Astrocyte (in vitro differentiated cells and primary cell): Measurements from ENCODE around the gene RTEL1. TPM values are rescaled to one million over a fixed set of nuclear protein-coding genes. Genes with fewer than 3 reads are reported as not detected.

Source experiments
- DNase-seq: peaks from one replicate; pipeline ENCODE4 v3.0.0-alpha.2; 2010; ENCODE audit warnings: low read depth
- FAIRE-seq: peaks from 2 replicates; lab custom pipeline; 2011; peaks lifted over from hg19 to GRCh38; lab: Jason Lieb, UNC
- H2AFZ ChIP-seq: 2 replicates; pipeline ENCODE4 v1.6.0; 2012; ENCODE audit warnings: low read depth, low read length, inconsistent platforms
- H3K27ac ChIP-seq: 2 replicates; pipeline ENCODE4 v1.5.1; 2011; ENCODE audit warnings: low read depth, low read length, inconsistent platforms
- H3K27me3 ChIP-seq: 2 replicates; pipeline ENCODE4 v1.6.0; 2011; ENCODE audit warnings: low read length, inconsistent platforms; ENCODE audit not compliant: insufficient read depth
- H3K36me3 ChIP-seq: 2 replicates; pipeline ENCODE4 v1.5.1; 2011; ENCODE audit warnings: low read length, inconsistent platforms; ENCODE audit not compliant: insufficient read depth
- H3K4me1 ChIP-seq: 2 replicates; pipeline ENCODE4 v1.5.1; 2011; ENCODE audit warnings: low read length, inconsistent platforms; ENCODE audit not compliant: insufficient read depth
- H3K4me2 ChIP-seq: 2 replicates; pipeline ENCODE4 v1.6.0; 2012; ENCODE audit warnings: low read length, inconsistent platforms
- H3K4me3 ChIP-seq: 2 replicates; pipeline ENCODE4 v1.5.1; 2011; ENCODE audit warnings: low read depth, mild to moderate bottlenecking, low read length, inconsistent platforms; ENCODE audit not compliant: insufficient read depth
- H3K79me2 ChIP-seq: 2 replicates; pipeline ENCODE4 v1.6.0; 2012; ENCODE audit warnings: mild to moderate bottlenecking, low read length, inconsistent platforms; ENCODE audit not compliant: insufficient read depth
- H3K9ac ChIP-seq: 2 replicates; pipeline ENCODE4 v1.6.0; 2012; ENCODE audit warnings: mild to moderate bottlenecking, low read length, inconsistent platforms
- H3K9me3 ChIP-seq: 2 replicates; pipeline ENCODE4 v1.5.1; 2012; ENCODE audit warnings: low read depth, mild to moderate bottlenecking, low read length, inconsistent platforms; ENCODE audit not compliant: insufficient read depth
- H4K20me1 ChIP-seq: 2 replicates; pipeline ENCODE4 v1.6.0; 2012; ENCODE audit warnings: low read length, inconsistent platforms; ENCODE audit not compliant: insufficient read depth
- H3K27ac Mint-ChIP-seq: one replicate; pipeline ENCODE4 v1.8.0; 2021; ENCODE audit warnings: mild to moderate bottlenecking, mixed read lengths; ENCODE audit not compliant: unreplicated experiment
- H3K27me3 Mint-ChIP-seq: one replicate; pipeline ENCODE4 v1.8.0; 2021; ENCODE audit warnings: low read depth, mixed read lengths; ENCODE audit not compliant: unreplicated experiment
- H3K36me3 Mint-ChIP-seq: one replicate; pipeline ENCODE4 v1.8.0; 2021; ENCODE audit warnings: low read depth, mixed read lengths; ENCODE audit not compliant: unreplicated experiment
- H3K4me1 Mint-ChIP-seq: one replicate; pipeline ENCODE4 v1.8.0; 2021; ENCODE audit warnings: low read depth, mixed read lengths; ENCODE audit not compliant: unreplicated experiment
- H3K4me3 Mint-ChIP-seq: one replicate; pipeline ENCODE4 v1.8.0; 2021; ENCODE audit warnings: mild to moderate bottlenecking, moderate library complexity, mixed read lengths; ENCODE audit not compliant: unreplicated experiment
- H3K9me3 Mint-ChIP-seq: one replicate; pipeline ENCODE4 v1.8.0; 2021; ENCODE audit warnings: mild to moderate bottlenecking, mixed read lengths; ENCODE audit not compliant: unreplicated experiment
- EZH2 ChIP-seq: IDR thresholded peaks from 2 replicates; pipeline ENCODE4 v1.6.1; 2012; ENCODE audit warnings: mild to moderate bottlenecking, low read length, inconsistent platforms; ENCODE audit not compliant: insufficient read depth
- total RNA-seq: library from RNA; stranded (reverse); gene quantifications from 2 replicates; pipeline ENCODE4 v1.2.1, GENCODE V29; 2021
- TF ChIP-seq, protein P1 (sequence below): IDR thresholded peaks from 2 replicates; pipeline ENCODE4 v1.5.1; 2011; ENCODE audit warnings: low read depth, mild to moderate bottlenecking, inconsistent platforms, low read length, moderate library complexity; ENCODE audit not compliant: insufficient read depth

RTEL1 gene
- total RNA-seq, 1 donor from 2014 or later: 15.5 TPM

GRCh38 chr20:63660622-63661021 is 2.5 kb downstream of the RTEL1 start:
- peaks cover 5% of the 10 kb centered on the region for H3K4me1 Mint-ChIP-seq

GRCh38 chr20:63661108-63661507 is 3.0 kb downstream of the RTEL1 start:
- Mint-ChIP-seq H3K27ac (no peak overlapping the region), H3K27me3 (no peaks in the 10 kb centered on the region), H3K4me1 (peaks cover 5% of the 10 kb centered on the region), H3K4me3 (no peak overlapping the region), H3K36me3 (peaks cover 6% of the 10 kb centered on the region), H3K9me3 (peaks cover 3% of the 10 kb centered on the region)
- no peak overlapping the region for H3K9ac ChIP-seq
- no peak overlapping the region for H3K4me3 ChIP-seq
- H3K27me3 ChIP-seq: no peaks in the 10 kb centered on the region
- H4K20me1 ChIP-seq: peaks cover 12% of the 10 kb centered on the region
- H2AFZ ChIP-seq: no peak overlapping the region
- H3K27ac ChIP-seq: no peak overlapping the region
- no peaks in the 10 kb centered on the region for H3K9me3 ChIP-seq
- FAIRE-seq (no peak), DNase-seq (no peak)
- peaks cover 21% of the 10 kb centered on the region for H3K4me1 ChIP-seq
- TF ChIP-seq EZH2: no peak
- TF ChIP-seq, protein P1, sequence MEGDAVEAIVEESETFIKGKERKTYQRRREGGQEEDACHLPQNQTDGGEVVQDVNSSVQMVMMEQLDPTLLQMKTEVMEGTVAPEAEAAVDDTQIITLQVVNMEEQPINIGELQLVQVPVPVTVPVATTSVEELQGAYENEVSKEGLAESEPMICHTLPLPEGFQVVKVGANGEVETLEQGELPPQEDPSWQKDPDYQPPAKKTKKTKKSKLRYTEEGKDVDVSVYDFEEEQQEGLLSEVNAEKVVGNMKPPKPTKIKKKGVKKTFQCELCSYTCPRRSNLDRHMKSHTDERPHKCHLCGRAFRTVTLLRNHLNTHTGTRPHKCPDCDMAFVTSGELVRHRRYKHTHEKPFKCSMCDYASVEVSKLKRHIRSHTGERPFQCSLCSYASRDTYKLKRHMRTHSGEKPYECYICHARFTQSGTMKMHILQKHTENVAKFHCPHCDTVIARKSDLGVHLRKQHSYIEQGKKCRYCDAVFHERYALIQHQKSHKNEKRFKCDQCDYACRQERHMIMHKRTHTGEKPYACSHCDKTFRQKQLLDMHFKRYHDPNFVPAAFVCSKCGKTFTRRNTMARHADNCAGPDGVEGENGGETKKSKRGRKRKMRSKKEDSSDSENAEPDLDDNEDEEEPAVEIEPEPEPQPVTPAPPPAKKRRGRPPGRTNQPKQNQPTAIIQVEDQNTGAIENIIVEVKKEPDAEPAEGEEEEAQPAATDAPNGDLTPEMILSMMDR: no peak
- peaks cover 51% of the 10 kb centered on the region for H3K79me2 ChIP-seq
- H3K4me2 ChIP-seq: no peak overlapping the region
- H3K36me3 ChIP-seq: peaks cover 1% of the 10 kb centered on the region

More at GRCh38 chr20:63660622-63661021, 2.5 kb downstream of the RTEL1 start:
- no peaks in the 10 kb centered on the region for H3K36me3 ChIP-seq
- no peaks in the 10 kb centered on the region for H3K27me3 ChIP-seq
- H3K4me2 ChIP-seq: no peak overlapping the region
- no peak overlapping the region for H2AFZ ChIP-seq
- no peak overlapping the region for H3K27ac Mint-ChIP-seq
- no peaks in the 10 kb centered on the region for H3K27me3 Mint-ChIP-seq
- TF ChIP-seq EZH2: no peak
- TF ChIP-seq, protein P1: no peak
- no peak for FAIRE-seq
- peaks cover 3% of the 10 kb centered on the region for H3K9me3 Mint-ChIP-seq
- H3K9ac ChIP-seq: no peak overlapping the region
- no peak overlapping the region for H3K4me3 Mint-ChIP-seq
- H3K27ac ChIP-seq: no peak overlapping the region
- no peak overlapping the region for H3K4me3 ChIP-seq
- no peak for DNase-seq
- H3K4me1 ChIP-seq: peaks cover 21% of the 10 kb centered on the region
- peaks cover 12% of the 10 kb centered on the region for H4K20me1 ChIP-seq
- peaks cover 51% of the 10 kb centered on the region for H3K79me2 ChIP-seq
- H3K9me3 ChIP-seq: no peaks in the 10 kb centered on the region
- peaks cover 6% of the 10 kb centered on the region for H3K36me3 Mint-ChIP-seq

- peaks cover 51% of the 10 kb centered on the region for H3K79me2 ChIP-seq
Observed at GRCh38 chr20:63661959-63662812, 4.1 kb downstream of the RTEL1 start.

More at GRCh38 chr20:63661959-63662812, 4.1 kb downstream of the RTEL1 start:
- Histone ChIP-seq H3K4me2 (no peak overlapping the region), H3K9me3 (no peaks in the 10 kb centered on the region), H4K20me1 (peaks cover 12% of the 10 kb centered on the region), H3K9ac (no peak overlapping the region), H2AFZ (no peak overlapping the region), H3K36me3 (peaks cover 4% of the 10 kb centered on the region), H3K27ac (no peak overlapping the region), H3K4me1 (peaks cover 18% of the 10 kb centered on the region), H3K27me3 (no peaks in the 10 kb centered on the region), H3K4me3 (no peak overlapping the region)
- DNase-seq (no peak), FAIRE-seq (no peak)
- Mint-ChIP-seq H3K36me3 (peaks cover 9% of the 10 kb centered on the region), H3K27ac (no peak overlapping the region), H3K9me3 (peaks cover 3% of the 10 kb centered on the region), H3K27me3 (no peaks in the 10 kb centered on the region), H3K4me1 (peaks cover 5% of the 10 kb centered on the region), H3K4me3 (no peak overlapping the region)
- no peak for TF ChIP-seq EZH2
- TF ChIP-seq, protein P1: no peak
